ELF-1 (cell line): ENCODE measurements around the gene FBLN7.
"Not testable (repeated sequence)": the region's sequence is repeated elsewhere in the genome, so short reads cannot be mapped to it uniquely, and the experiment has no call there.

ENCODE experiments used
- DNase-seq: peaks from one replicate; pipeline ENCODE4 v3.0.0-alpha.2; 2016; ENCODE audit warnings: low read depth, low spot score

Gene FBLN7

GRCh38 chr2:112183327-112184025, 45.3 kb downstream of the FBLN7 start:
- DNase-seq = no peak

- no peak for DNase-seq
Measured at GRCh38 chr2:112184121-112184520, 45.9 kb downstream of the FBLN7 start.

- no peak for DNase-seq
Measured at GRCh38 chr2:112185131-112185530, 46.9 kb downstream of the FBLN7 start.

- no peak for DNase-seq
Measured at GRCh38 chr2:112187046-112187715, 49.0 kb downstream of the FBLN7 start.

GRCh38 chr2:112187805-112188596, 49.8 kb downstream of the FBLN7 start:
- no peak for DNase-seq

GRCh38 chr2:112189001-112189556, 50.9 kb downstream of the FBLN7 start:
- no peak for DNase-seq

GRCh38 chr2:112194028-112194427, 55.8 kb downstream of the FBLN7 start:
- DNase-seq = no peak

- no peak for DNase-seq
Measured at GRCh38 chr2:112194482-112194881, 56.3 kb downstream of the FBLN7 start.

GRCh38 chr2:112195167-112195766, 57.1 kb downstream of the FBLN7 start:
- DNase-seq = no peak

GRCh38 chr2:112195950-112196349, 57.8 kb downstream of the FBLN7 start:
- DNase-seq = no peak

GRCh38 chr2:112197868-112198267, 59.7 kb downstream of the FBLN7 start:
- DNase-seq = no peak

GRCh38 chr2:112198780-112199179, 60.6 kb downstream of the FBLN7 start:
- no peak for DNase-seq

- DNase-seq = no peak
Measured at GRCh38 chr2:112199188-112199587, 61.0 kb downstream of the FBLN7 start.

- no peak for DNase-seq
Measured at GRCh38 chr2:112201696-112202430, 63.7 kb downstream of the FBLN7 start.

- no peak for DNase-seq
Measured at GRCh38 chr2:112204411-112204810, 66.2 kb downstream of the FBLN7 start.

GRCh38 chr2:112207905-112208304, 69.7 kb downstream of the FBLN7 start:
- DNase-seq = not testable (repeated sequence)

- peak; percentile 15 for DNase-seq
Measured at GRCh38 chr2:112216167-112216566, 78.0 kb downstream of the FBLN7 start.

- no peak for DNase-seq
Measured at GRCh38 chr2:112217854-112218253, 79.7 kb downstream of the FBLN7 start.

- no peak for DNase-seq
Measured at GRCh38 chr2:112220186-112220585, 82.0 kb downstream of the FBLN7 start.

GRCh38 chr2:112220831-112221230, 82.6 kb downstream of the FBLN7 start:
- DNase-seq = no peak

GRCh38 chr2:112229348-112229747, 91.2 kb downstream of the FBLN7 start:
- no peak for DNase-seq
